ENCODE results near the gene SPATA7. TPM values are rescaled to one million over a fixed set of nuclear protein-coding genes. Genes with fewer than 3 reads are reported as not detected.

The SPATA7 gene, protein sequence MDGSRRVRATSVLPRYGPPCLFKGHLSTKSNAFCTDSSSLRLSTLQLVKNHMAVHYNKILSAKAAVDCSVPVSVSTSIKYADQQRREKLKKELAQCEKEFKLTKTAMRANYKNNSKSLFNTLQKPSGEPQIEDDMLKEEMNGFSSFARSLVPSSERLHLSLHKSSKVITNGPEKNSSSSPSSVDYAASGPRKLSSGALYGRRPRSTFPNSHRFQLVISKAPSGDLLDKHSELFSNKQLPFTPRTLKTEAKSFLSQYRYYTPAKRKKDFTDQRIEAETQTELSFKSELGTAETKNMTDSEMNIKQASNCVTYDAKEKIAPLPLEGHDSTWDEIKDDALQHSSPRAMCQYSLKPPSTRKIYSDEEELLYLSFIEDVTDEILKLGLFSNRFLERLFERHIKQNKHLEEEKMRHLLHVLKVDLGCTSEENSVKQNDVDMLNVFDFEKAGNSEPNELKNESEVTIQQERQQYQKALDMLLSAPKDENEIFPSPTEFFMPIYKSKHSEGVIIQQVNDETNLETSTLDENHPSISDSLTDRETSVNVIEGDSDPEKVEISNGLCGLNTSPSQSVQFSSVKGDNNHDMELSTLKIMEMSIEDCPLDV
- total RNA-seq: 2.9 and 3.5 TPM in 2 replicates

DNA sequence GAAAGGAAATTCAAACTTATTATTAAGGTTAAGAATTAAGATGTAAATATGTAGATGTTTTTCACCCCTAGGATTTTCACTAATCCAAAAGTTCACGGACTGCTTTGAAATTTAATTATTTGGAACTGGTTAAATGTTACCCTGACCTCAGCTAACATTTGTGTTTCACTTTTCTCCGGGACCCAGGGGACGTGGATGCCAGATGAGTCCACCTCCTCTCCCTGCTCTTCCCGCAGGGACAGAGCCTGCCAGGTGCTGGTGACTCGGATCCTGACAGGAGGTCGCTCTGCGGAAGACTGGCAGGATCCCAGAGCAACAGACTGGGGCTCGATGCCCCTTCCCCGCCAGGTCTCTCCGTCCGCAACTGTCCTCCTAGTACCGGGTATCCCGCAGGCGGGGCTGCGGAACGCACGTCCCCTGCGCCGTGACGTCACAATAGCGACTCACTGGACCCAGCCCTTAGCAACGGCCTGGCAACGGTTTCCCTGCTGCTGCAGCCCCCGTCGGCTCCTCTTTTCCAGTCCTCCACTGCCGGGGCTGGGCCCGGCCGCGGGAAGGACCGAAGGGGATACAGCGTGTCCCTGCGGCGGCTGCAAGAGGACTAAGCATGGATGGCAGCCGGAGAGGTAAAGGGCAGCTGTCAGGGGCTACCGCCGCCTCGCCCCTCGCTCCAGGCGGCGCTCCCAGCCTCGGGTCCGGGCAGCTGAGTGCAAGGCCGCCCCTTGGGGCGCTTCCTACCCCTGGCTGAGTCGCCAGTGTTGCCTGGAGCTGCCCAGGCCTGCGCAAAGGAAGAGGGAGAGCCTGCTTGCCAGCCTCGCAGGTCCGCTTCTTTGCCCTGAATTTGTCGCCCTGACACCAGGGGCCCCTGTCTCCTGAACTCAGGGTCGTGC, at the start of gene SPATA7:
Gene SPATA7, plus strand, starts transcription at position 446 of the 890 bp plus-strand sequence. Its CDS starts 162 bp downstream, at position 608.
- intact Hi-C loops (cut with micrococcal nuclease): loop anchor here (5.0 to 10.0 kb wide), 2 partner anchors 177 to 441 kb away; partner anchors contain the start of gene ZC3H14

DNA sequence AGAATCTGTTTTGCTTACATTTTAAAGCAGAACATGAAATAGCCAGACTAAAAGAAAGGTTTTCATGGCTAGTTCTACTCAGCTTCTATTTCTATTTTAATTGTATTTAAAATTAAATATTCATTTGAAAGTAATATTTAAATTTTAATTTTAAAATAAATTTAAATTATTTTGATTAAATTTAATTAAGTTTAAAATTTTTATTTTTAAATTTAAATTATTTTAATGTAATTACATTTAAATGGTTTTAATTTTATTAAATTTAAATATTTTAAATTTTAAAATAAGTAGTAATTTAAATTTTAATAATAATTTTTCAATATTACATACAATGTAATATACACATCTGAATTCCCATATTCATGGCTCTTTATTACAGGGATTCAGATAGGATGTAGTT, 45.1 kb upstream of the SPATA7 start:
- intact Hi-C loops (cut with micrococcal nuclease): no loop called here

DNA sequence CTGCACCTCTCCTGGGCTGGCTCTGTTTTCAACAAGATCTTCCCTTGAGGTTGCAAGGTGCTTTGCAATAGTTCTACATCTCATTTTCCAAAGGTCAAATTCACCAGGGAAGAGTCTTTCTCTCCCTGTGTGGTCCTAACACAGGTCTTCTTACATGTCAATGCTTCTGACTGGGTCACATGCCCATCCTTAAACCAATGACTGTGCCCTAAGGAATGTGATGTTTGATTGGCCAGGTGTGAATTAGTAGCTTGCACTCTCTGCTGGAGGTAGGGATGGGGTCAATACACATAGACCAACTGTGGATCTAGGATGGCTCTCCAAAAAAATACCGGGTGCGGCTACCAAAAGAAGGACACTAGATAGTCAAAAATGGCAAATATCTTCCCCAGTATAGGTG, 42.5 kb upstream of the SPATA7 start:
- intact Hi-C loops (cut with micrococcal nuclease): no loop called here

DNA sequence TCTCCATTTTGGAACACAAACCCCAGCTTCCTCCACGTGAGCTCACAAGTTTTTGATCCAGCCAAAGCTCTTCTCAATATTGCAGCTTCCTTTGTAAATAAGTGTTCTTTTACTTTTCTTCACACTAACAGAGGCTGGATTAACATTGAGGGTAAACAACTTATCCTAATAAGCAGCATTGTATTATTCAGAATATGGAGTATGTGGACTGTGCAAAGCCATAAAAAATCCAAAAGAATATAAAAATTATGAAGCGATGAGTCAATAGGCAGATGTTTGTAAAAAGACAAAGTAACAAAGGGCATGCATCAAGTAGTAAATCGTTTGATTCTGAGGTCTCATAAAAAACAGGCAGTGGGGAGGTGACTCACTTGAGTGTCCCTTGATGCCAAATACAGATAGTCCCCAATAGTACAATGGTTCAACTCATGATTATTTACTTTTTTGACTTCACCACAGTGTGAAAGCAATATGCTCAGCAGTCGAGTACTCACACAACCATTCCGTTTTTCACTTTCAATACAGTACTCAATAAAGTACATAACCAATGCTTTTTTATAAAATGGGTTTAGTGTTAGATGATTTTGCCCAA, 39.3 kb upstream of the SPATA7 start:
- intact Hi-C loops (cut with micrococcal nuclease): no loop called here

DNA sequence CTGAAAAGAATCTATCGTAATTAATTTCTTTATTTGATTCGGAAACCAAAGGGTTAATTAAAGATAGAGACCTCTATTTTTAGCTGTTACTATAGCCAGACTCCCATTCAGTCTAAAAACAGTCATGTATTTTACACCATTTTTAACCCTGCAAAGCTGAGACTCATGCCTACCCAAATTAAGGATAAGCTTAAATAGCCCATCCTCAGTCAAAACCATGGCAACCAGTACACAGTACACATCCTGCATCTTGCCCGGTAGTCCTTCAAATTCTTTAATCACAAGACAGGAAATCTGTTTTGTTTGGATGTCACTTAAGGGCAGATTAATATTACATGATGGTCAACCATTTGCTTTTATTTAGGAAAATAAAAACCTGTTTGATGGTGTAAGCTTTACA, 36.9 kb upstream of the SPATA7 start:
- intact Hi-C loops (cut with micrococcal nuclease): no loop called here

DNA sequence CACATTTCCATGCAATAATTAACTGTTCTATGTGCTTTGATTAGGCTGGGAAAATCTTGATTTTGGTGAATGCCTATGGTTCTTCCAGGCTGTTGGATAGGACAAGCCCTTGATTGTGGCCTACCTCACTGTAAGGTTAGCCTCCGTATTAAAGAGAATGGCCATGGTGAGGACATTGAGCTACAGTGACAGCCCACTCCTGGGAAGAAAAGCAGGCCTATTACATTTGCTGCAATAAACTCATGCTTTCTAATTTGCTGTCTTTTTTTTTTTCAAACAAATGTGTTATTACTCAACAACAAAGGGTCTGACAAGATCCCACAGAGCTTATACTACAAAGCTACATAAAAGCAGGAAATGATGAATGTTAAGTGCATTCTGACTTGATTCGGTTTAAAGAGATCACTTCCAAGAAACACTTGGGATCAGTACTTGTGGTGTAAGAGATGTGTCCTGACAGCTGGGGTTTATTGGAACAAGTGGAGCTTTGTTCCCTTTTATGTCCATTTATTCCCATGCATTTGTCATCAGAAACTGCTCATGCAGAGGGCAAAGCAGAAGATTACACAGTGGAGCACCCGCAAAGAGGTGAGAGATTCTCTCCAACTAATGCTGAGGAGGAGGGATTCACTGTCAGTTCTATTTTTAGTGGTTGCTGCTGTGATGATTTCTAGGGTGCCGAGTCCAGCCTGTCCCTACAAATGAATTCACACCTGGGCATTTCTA, 33.3 kb upstream of the SPATA7 start:
- intact Hi-C loops (cut with micrococcal nuclease): no loop called here

DNA sequence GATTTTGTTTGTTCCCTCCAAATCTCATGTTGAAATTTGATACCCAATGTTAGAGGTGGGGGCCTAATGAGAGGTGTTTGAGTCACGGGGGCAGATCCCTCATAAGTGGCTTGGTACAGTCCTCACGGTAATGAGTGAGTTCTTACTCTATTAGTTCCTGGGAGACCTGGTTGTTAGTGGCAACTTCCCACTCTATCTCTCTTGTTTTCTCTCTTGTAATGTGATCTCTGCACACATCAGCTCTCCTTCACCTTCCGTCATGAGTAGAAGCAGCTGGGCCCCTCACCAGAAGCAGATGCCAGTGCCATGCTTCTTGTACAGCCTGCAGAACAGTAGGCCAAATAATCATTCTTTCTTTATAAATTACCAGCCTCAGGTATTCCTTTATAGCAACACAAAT, 32.8 kb upstream of the SPATA7 start:
- intact Hi-C loops (cut with micrococcal nuclease): no loop called here

DNA sequence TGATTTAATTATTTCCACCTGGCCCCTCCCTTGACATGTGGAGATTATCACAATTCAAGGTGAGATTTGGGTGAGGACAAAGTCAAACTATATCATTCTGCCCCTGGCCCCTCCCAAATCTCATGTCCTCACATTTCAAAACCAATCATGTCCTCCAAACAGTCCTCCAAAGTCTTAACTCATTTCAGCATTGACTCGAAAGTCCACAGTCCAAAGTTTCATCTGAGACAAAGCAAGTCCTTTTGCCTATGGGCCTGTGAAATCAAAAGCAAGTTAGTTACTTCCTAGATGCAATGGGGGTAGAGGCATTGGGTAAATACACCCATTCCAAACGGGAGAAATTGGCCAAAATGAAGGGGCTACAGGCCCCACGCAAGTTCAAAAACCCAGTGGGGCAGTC, 31.1 kb upstream of the SPATA7 start:
- intact Hi-C loops (cut with micrococcal nuclease): no loop called here

DNA sequence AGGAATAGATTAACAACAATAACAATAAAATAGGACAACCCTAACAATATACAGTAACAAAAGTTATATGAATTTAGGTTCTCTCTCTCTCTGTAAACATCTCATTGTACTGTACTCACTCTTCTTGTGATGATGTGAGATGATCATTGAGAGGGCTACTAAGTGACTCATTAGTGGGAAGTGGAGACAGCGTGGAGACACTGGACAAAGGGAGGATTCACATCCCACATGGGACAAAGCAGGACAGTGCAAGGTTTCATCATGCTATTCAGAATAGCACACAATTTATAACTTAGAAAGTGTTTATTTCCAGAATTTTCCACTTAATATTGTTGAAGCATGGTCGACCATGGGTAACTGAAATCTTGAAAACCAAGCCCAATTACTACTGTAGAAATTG, 26.0 kb upstream of the SPATA7 start:
- intact Hi-C loops (cut with micrococcal nuclease): no loop called here

DNA sequence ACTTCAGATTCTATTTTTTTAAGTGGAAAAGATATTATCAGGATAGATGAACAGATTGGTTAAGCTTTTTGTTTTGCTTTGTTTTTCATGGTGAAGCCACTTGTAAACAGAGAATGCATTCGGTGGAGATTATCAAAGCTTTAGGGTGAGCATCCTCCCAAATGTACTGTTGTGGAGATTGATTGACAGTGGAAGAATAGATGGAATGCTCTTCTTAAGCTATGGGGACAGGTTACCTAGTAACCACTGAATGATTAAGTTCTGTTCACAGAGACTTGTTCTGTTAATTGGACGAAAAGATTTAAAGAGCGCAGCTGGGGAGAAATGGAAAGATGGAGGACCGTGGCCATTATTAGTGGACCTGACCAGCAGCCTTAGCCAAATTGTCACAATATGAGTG, 21.8 kb upstream of the SPATA7 start:
- intact Hi-C loops (cut with micrococcal nuclease): no loop called here

DNA sequence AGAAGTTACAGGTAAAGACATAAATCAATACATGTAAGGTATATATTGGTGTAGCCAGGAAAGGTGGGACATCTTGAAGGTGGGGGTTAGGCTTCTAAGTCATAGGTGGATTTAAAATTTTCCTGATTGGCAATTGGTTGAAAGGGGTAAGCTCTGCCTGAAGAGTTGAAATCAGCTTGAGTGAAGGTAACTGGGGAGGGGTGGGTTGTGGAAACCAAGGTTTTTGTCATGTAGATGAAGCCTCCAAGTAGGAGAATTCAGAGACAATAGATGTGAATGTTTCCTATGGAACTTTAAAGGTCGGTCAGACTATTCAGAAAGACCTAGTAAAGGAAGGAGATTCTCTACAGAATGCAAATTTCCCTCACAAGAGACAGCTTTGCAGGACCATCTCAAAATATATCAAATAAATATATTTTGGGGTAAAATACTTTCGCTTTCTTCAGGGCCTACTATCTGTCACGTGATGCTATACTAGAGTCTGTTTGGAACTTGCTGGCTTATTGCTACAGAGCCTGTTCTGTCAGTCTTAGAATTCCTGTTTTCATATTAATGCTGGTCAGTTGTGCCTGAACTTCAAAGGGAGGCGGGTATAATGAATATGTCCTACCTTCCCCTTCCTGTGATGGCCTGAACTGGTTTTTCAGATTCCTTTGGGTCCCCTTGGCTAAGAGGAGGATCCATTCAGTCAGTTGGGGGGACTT, 20.6 kb upstream of the SPATA7 start:
- intact Hi-C loops (cut with micrococcal nuclease): no loop called here

DNA sequence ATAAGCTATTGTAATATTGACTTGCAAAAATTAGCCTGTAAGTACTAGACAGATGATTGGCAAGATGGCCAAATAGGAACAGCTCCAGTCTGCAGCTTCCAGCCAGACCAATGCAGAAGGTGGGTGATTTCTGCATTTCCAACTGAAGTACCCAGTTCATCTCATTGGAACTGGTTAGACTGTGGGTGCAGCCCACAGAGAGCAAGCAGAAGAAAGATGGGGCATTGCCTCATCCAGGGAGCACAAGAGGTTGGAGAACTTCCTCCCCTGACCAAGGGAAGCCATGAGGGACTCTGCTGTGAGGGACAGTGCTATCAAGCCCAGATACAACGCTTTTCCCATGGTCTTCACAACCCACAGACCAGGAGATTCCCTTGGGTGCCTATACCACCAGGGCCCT, 16.0 kb upstream of the SPATA7 start:
- intact Hi-C loops (cut with micrococcal nuclease): no loop called here

DNA sequence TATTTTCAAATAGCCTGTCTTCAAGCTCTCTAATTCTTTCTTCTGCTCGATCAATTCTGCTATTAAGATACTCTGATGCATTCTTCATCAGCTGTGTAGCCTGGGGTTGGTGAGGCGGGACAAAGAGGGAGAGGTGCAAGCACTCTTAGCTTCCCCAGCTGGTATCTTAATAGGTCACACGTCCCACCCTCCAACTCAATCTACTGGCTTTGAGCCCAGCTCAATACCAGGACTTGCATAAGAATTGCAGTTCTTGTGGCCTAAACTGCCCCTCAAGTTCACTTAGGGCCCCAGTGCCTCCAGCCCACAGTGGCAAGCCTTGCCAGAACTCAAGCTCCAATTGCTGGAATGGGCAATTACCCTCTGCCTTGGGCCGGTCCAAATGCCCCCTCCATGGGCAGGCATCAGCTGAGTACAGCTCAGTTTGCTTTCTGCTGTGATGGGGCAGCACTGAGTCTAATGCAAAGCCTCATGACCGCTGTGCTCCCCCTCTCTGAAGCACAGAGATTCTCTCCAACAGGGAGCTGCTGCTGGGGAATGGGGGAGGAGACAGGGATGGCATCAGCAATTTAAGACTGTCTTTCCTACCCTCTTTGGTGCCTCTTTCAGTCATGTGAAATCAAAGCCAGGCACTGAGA, 5.6 kb upstream of the SPATA7 start:
- intact Hi-C loops (cut with micrococcal nuclease): loop anchor here (10.0 kb wide), 1 partner anchor 435 kb away; no protein-coding TSS in a partner anchor

DNA sequence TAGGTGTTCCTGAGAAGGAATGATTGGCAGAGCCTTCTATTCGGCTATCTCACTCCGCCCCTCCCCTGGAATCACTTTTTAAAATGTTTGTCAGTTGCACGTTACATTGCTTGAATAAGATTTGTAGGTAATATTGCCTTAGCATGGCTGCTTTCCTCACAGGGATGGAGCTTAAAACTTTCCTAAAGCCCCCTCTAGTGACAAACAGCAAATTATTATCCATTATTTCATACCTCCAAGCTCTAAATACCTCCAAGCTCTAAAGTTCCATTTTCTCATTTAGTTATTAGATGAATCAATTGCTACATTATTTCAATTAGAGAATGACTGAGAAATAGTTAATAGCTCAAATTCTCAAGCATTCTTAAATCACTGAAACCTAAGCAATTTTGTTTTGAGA, 5.1 kb upstream of the SPATA7 start:
- intact Hi-C loops (cut with micrococcal nuclease): loop anchor here (10.0 kb wide), 1 partner anchor 436 kb away; no protein-coding TSS in a partner anchor

DNA sequence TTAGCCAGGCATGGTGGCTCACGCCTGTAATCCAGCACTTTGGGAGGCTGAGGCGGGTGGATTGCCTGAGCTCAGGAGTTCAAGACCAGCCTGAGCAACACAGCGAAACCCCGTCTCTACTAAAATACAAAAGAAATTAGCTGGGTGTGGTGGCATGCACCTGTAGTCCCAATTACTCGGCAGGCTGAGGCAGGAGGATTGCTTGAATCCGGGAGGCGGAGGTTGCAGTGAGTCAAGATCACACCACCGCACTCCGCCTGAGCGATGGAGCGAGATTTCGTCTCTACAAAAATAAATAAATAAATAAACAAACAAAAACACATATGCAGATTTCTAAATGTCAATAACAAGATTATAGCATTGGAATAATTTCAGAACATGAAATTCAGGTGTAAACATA, 3.8 kb upstream of the SPATA7 start:
- intact Hi-C loops (cut with micrococcal nuclease): loop anchor here (10.0 kb wide), 1 partner anchor 437 kb away; no protein-coding TSS in a partner anchor

DNA sequence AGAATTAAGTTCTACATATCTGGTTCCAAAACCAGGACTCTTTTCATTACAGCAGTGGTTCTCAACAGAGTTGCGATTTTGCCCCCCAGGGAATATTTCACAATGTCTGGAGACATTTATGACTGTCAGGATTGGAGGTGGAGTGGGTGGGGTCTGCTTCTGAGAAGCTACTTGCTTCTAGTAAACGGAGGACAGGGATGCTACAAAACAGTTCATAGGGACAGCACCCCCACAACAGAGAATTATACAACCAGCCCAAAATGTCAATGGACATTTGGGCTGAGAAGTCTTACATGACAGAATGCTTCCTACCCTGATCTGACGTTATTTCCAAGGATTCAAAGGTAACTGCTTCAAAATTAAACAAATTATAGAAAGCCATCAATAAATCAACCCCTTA, 739 bp upstream of the SPATA7 start:
- intact Hi-C loops (cut with micrococcal nuclease): loop anchor here (5.0 to 10.0 kb wide), 2 partner anchors 178 to 440 kb away; partner anchors contain the start of gene ZC3H14

DNA sequence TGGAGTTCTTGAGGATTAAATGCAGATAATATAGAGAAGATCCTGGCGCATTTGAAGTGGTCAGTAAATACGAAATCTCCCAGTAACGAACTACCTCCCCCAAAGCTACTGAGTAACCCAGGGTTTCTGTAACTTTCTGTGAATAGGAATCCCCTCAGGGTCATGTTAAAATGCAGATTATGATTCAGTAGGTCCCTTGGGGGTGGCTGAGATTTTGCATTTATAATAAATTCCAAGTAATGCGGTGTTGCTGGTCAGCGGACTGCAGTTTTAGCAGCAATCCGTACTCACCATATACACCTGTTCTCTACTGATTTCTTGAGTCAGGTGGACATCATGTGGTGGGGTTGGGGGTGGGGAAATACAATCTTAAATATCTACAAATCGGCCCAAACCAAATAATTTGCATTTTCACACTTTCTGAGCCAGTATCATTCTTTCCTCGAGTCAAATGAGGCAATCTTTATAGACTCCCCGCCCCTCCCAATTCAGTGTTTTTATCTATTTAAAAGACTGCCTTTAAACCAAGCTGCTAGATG, 868 bp downstream of the SPATA7 start:
- intact Hi-C loops (cut with micrococcal nuclease): loop anchor here (5.0 to 10.0 kb wide), 2 partner anchors 176 to 442 kb away; partner anchors contain the start of gene ZC3H14

DNA sequence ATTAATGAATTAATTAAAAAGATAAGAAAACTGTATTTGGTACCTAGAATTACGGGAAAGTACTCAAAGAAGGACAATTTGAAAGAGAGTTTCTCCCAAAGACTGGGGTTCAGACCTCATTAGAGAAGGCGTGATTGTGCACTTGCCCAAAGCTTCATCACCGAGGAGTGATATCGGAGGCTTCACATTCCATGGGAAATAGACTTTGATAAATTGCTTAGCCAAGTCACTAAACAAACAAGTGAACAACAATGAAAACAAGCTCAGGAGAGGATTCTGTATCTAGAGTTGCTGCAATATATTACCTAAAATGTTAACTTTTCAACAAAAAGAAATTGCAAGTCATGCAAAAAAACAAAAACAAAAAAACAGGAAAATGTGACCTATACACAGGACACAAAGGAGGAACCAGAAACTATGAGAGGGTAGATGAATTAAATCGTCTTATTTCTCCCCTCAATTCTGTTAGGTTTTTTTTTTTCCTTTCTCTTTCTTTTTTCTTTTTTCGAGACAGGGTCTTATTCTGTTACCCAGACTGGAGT, 3.4 kb downstream of the SPATA7 start:
- intact Hi-C loops (cut with micrococcal nuclease): loop anchor here (5.0 to 10.0 kb wide), 2 partner anchors 173 to 444 kb away; partner anchors contain the start of gene ZC3H14

DNA sequence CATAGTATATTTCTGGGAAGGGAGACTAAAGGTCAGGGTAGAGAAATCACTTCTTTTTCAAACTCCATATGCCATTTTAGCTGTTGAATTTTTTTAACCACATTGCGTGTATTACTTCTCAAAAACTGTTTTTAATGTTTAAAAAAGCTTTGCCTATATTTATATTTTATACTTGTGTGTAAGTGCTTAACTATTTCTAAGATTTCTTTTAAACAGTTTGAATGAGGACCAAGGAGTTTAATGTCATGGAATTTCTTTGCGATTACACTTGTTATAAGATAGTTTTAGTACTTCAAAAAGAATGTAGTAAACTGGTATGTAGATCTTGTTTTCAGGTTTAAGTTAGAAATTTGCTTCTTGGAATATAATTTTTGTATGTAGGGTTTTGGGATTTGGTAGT, 7.2 kb downstream of the SPATA7 start:
- intact Hi-C loops (cut with micrococcal nuclease): no loop called here
